Osteoblast (primary cell): ENCODE measurements around the gene IRAG1. TPM values are rescaled to one million over a fixed set of nuclear protein-coding genes. Genes with fewer than 3 reads are reported as not detected.

ENCODE experiments used
- DNase-seq: peaks from one replicate; pipeline ENCODE4 v3.0.0; 2011; ENCODE audit warnings: low spot score, mixed read lengths; ENCODE audit not compliant: insufficient read length; ENCODE audit errors: missing footprints
- H2AFZ ChIP-seq: 2 replicates; pipeline ENCODE4 v1.6.0; 2011; ENCODE audit warnings: mild to moderate bottlenecking, low read length
- H3K27ac ChIP-seq: 2 replicates; pipeline ENCODE4 v1.5.1; 2011; ENCODE audit warnings: mild to moderate bottlenecking, low read depth, low read length, moderate library complexity
- H3K27me3 ChIP-seq: 2 replicates; pipeline ENCODE4 v1.6.0; 2012; ENCODE audit warnings: mild to moderate bottlenecking, control low read depth, inconsistent platforms, low read length, moderate library complexity; ENCODE audit not compliant: insufficient read depth
- H3K36me3 ChIP-seq: 2 replicates; pipeline ENCODE4 v1.5.1; 2011; ENCODE audit warnings: mild to moderate bottlenecking, low read length, control low read depth, moderate library complexity; ENCODE audit not compliant: insufficient read depth
- H3K4me1 ChIP-seq: 2 replicates; pipeline ENCODE4 v1.5.1; 2011; ENCODE audit warnings: mild to moderate bottlenecking, low read length, control low read depth, moderate library complexity; ENCODE audit not compliant: insufficient read depth
- H3K4me2 ChIP-seq: 2 replicates; pipeline ENCODE4 v1.6.0; 2011; ENCODE audit warnings: mild to moderate bottlenecking, low read length; ENCODE audit not compliant: insufficient read depth
- H3K4me3 ChIP-seq: fragments of 200-600 bp; sonication (generic); 3 replicates; pipeline ENCODE4 v1.5.1; 2012; ENCODE audit warnings: mild to moderate bottlenecking, low read length, inconsistent platforms; ENCODE audit not compliant: insufficient read depth
- H3K79me2 ChIP-seq: 2 replicates; pipeline ENCODE4 v1.6.0; 2012; ENCODE audit warnings: mild to moderate bottlenecking, low read length, control low read depth, inconsistent platforms; ENCODE audit not compliant: insufficient read depth
- H3K9me3 ChIP-seq: 2 replicates; pipeline ENCODE4 v1.5.1; 2011; ENCODE audit warnings: low read depth, low read length, control low read depth
- H4K20me1 ChIP-seq: 2 replicates; pipeline ENCODE4 v1.6.0; 2012; ENCODE audit warnings: mild to moderate bottlenecking, low read length, control low read depth; ENCODE audit not compliant: insufficient read depth
- CTCF ChIP-seq: IDR thresholded peaks from 2 replicates; pipeline ENCODE4 v1.5.1; 2011; ENCODE audit warnings: mild to moderate bottlenecking, low read depth, low read length, moderate library complexity; ENCODE audit errors: extremely low read depth
- total RNA-seq: library from RNA; depleted of rRNA; stranded (reverse); fragments of >200 nt; gene quantifications from 2 replicates; pipeline ENCODE4 v1.2.3, GENCODE V29; 2012

The IRAG1 gene
- total RNA-seq, 1 donor: 4.3 TPM

DNA sequence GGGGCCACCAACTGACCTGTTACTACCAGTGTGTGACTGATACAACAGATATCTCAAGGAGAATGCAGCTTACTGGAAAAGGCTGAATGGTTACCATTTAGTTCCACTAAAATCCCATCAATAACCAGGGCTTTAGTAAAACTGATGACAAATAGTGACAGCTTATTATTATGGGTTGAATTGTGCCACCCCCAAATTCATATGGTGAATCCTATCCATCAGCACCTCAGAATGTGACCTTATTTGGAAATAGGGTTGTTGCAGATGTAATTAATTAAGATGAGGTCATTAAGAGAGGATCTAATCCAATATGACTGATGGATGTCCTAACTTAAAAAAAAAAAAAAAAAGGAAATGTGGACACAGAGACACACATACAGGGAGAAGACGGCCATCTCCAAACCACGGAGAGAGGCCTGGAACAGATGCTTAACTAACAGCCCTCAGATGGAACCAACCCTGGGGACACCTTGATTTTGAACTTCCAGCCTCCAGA is 27.4 kb upstream of the IRAG1 start:
- H3K27me3 ChIP-seq: peaks cover 18% of the 10 kb centered on the region
- no peaks in the 10 kb centered on the region for H4K20me1 ChIP-seq
- H3K4me1 ChIP-seq: no peaks in the 10 kb centered on the region
- no peak overlapping the region for H2AFZ ChIP-seq
- H3K36me3 ChIP-seq: no peaks in the 10 kb centered on the region
- no peak overlapping the region for H3K27ac ChIP-seq
- no peak overlapping the region for H3K4me3 ChIP-seq
- H3K79me2 ChIP-seq: no peaks in the 10 kb centered on the region
- H3K4me2 ChIP-seq: no peak overlapping the region
- DNase-seq: no peak
- TF ChIP-seq CTCF: no peak
- H3K9me3 ChIP-seq: no peaks in the 10 kb centered on the region

GRCh38 chr11:10719616-10720015 is 26.1 kb upstream of the IRAG1 start:
- no peak for DNase-seq
- no peak for TF ChIP-seq CTCF
- no peak overlapping the region for H2AFZ ChIP-seq

GRCh38 chr11:10716543-10717259 is 23.1 kb upstream of the IRAG1 start:
- H3K27ac ChIP-seq: no peak overlapping the region
- no peaks in the 10 kb centered on the region for H3K36me3 ChIP-seq
- no peak overlapping the region for H2AFZ ChIP-seq
- no peaks in the 10 kb centered on the region for H3K79me2 ChIP-seq
- TF ChIP-seq CTCF: no peak
- peaks cover 5% of the 10 kb centered on the region for H3K4me1 ChIP-seq
- no peak overlapping the region for H3K4me2 ChIP-seq
- no peak for DNase-seq
- H3K4me3 ChIP-seq: no peak overlapping the region
- no peaks in the 10 kb centered on the region for H4K20me1 ChIP-seq
- peaks cover 16% of the 10 kb centered on the region for H3K27me3 ChIP-seq
- no peaks in the 10 kb centered on the region for H3K9me3 ChIP-seq

More at GRCh38 chr11:10719616-10720015, 26.1 kb upstream of the IRAG1 start:
- H3K27ac ChIP-seq: no peak overlapping the region
- no peaks in the 10 kb centered on the region for H4K20me1 ChIP-seq
- peaks cover 5% of the 10 kb centered on the region for H3K4me1 ChIP-seq
- H3K4me2 ChIP-seq: no peak overlapping the region
- H3K27me3 ChIP-seq: peaks cover 18% of the 10 kb centered on the region
- H3K36me3 ChIP-seq: no peaks in the 10 kb centered on the region
- H3K9me3 ChIP-seq: no peaks in the 10 kb centered on the region
- H3K79me2 ChIP-seq: no peaks in the 10 kb centered on the region
- H3K4me3 ChIP-seq: no peak overlapping the region

GRCh38 chr11:10716122-10716521 is 22.6 kb upstream of the IRAG1 start:
- H3K4me2 ChIP-seq: no peak overlapping the region
- no peaks in the 10 kb centered on the region for H3K36me3 ChIP-seq
- peaks cover 16% of the 10 kb centered on the region for H3K27me3 ChIP-seq
- H3K4me3 ChIP-seq: no peak overlapping the region
- H4K20me1 ChIP-seq: no peaks in the 10 kb centered on the region
- DNase-seq: no peak
- H3K9me3 ChIP-seq: no peaks in the 10 kb centered on the region
- no peak overlapping the region for H2AFZ ChIP-seq
- no peaks in the 10 kb centered on the region for H3K79me2 ChIP-seq
- no peak overlapping the region for H3K27ac ChIP-seq
- H3K4me1 ChIP-seq: peaks cover 5% of the 10 kb centered on the region
- TF ChIP-seq CTCF: no peak
